ENCODE measurements around the gene KLHL36.
A peak's percentile ranks its signal among the peaks of the same experiment; 100 is the strongest.

KLHL36 gene

GRCh38 chr16:84694980-84695379, 46.7 kb downstream of the KLHL36 start:
- DNase-seq (ENCODE audit: low read depth), result no peak
- no peak overlapping the region for H3K4me3 ChIP-seq (ENCODE audit: low read depth, low read length)
- TF ChIP-seq POLR2A (IDR thresholded peaks at IDR 0.05; ENCODE audit: extremely low read depth, insufficient read length) (no peak), MAX (IDR thresholded peaks at IDR 0.05; ENCODE audit: low read depth, low read length) (no peak), MYC (IDR thresholded peaks at IDR 0.05; ENCODE audit: low read depth, low read length) (no peak), CTCF (IDR thresholded peaks at IDR 0.05; ENCODE audit: low read depth, low read length) (no peak)

- DNase-seq (ENCODE audit: low read depth), result peak; percentile 45
- peak overlapping the region; percentile 61 for H3K4me3 ChIP-seq (ENCODE audit: low read depth, low read length)
- TF ChIP-seq MAX (IDR thresholded peaks at IDR 0.05; ENCODE audit: low read depth, low read length) (peak; percentile 32), MYC (IDR thresholded peaks at IDR 0.05; ENCODE audit: low read depth, low read length) (no peak; the same call in 1 of the 2 replicates)
Observed at GRCh38 chr16:84699147-84699711, 50.9 kb downstream of the KLHL36 start.

- peak; percentile 84 for DNase-seq (ENCODE audit: low read depth)
- H3K4me3 ChIP-seq (ENCODE audit: low read depth, low read length), result peak within 1 kb of the TSS; percentile 94
- TF ChIP-seq POLR2A (IDR thresholded peaks at IDR 0.05; ENCODE audit: extremely low read depth, insufficient read length) (peak; percentile 83), MYC (IDR thresholded peaks at IDR 0.05; ENCODE audit: low read depth, low read length) (0 out of 2 replicates have a peak, but pooled peaks have one; percentile 4), CTCF (IDR thresholded peaks at IDR 0.05; ENCODE audit: low read depth, low read length) (no peak)
Observed at GRCh38 chr16:84699712-84700445, 51.6 kb downstream of the KLHL36 start, which contains the start of gene USP10. Gene USP10, plus strand, starts transcription at chr16:84700000. Its CDS starts 91 bp downstream, at chr16:84700091.

GRCh38 chr16:84700446-84701300, 52.4 kb downstream of the KLHL36 start:
- peak; percentile 64 for DNase-seq (ENCODE audit: low read depth)

GRCh38 chr16:84703681-84704080, 55.4 kb downstream of the KLHL36 start:
- TF ChIP-seq CTCF (IDR thresholded peaks at IDR 0.05; ENCODE audit: low read depth, low read length) (no peak), MAX (IDR thresholded peaks at IDR 0.05; ENCODE audit: low read depth, low read length) (no peak), POLR2A (IDR thresholded peaks at IDR 0.05; ENCODE audit: extremely low read depth, insufficient read length) (no peak), MYC (IDR thresholded peaks at IDR 0.05; ENCODE audit: low read depth, low read length) (no peak)

More at GRCh38 chr16:84700446-84701300, 52.4 kb downstream of the KLHL36 start:
- no peak for TF ChIP-seq MAX (IDR thresholded peaks at IDR 0.05; ENCODE audit: low read depth, low read length)
- TF ChIP-seq POLR2A (IDR thresholded peaks at IDR 0.05; ENCODE audit: extremely low read depth, insufficient read length), result no peak
- TF ChIP-seq CTCF (IDR thresholded peaks at IDR 0.05; ENCODE audit: low read depth, low read length), result no peak
- TF ChIP-seq MYC (IDR thresholded peaks at IDR 0.05; ENCODE audit: low read depth, low read length), result peak; percentile 9; the same call in 1 of the 2 replicates
- H3K4me3 ChIP-seq (ENCODE audit: low read depth, low read length), result peak overlapping the region; percentile 94

More at GRCh38 chr16:84703681-84704080, 55.4 kb downstream of the KLHL36 start:
- DNase-seq (ENCODE audit: low read depth), result no peak
- H3K4me3 ChIP-seq (ENCODE audit: low read depth, low read length), result no peak overlapping the region

All from NB4 (cell line).